ENCODE results near the gene DNAAF2. TPM values are rescaled to one million over a fixed set of nuclear protein-coding genes. Genes with fewer than 3 reads are reported as not detected.

The DNAAF2 gene
- total and polyA plus RNA-seq, 11 donors = 3.4 to 10.0 (median 5.1) TPM

DNA sequence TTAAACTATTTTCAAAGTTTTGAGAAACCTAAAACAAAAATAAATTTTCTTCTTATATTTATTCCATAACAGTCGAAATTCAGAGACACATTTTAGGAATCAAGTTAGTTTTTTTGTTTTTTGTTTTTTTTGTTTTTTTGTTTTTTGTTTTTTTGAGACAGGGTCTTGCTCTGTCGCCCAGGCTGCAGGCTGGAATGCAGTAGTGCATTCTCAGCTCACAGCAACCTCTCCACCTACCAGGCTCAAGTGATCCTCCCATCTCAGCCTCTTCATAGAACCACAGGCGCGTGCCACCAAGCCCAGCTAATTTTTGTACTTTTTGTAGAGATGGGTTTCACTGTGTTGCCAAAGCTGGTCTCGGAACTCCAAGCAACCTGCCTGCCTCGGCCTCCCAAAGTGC lies 18.5 kb upstream of the DNAAF2 start:
- H3K4me1 ChIP-seq = no peaks in the 10 kb centered on the region
- no peak overlapping the region for H3K4me3 ChIP-seq
- DNase-seq (no peak), ATAC-seq (no peak)
- 95 to 98% (median 97%) methylated on average over 6 of the region's 6 CpGs for WGBS, 4 donors
- H3K36me3 ChIP-seq = no peaks in the 10 kb centered on the region
- H3K27ac ChIP-seq = no peak overlapping the region
- no peaks in the 10 kb centered on the region for H3K9me3 ChIP-seq
- no peaks in the 10 kb centered on the region for H3K27me3 ChIP-seq
- TF ChIP-seq, protein P1, sequence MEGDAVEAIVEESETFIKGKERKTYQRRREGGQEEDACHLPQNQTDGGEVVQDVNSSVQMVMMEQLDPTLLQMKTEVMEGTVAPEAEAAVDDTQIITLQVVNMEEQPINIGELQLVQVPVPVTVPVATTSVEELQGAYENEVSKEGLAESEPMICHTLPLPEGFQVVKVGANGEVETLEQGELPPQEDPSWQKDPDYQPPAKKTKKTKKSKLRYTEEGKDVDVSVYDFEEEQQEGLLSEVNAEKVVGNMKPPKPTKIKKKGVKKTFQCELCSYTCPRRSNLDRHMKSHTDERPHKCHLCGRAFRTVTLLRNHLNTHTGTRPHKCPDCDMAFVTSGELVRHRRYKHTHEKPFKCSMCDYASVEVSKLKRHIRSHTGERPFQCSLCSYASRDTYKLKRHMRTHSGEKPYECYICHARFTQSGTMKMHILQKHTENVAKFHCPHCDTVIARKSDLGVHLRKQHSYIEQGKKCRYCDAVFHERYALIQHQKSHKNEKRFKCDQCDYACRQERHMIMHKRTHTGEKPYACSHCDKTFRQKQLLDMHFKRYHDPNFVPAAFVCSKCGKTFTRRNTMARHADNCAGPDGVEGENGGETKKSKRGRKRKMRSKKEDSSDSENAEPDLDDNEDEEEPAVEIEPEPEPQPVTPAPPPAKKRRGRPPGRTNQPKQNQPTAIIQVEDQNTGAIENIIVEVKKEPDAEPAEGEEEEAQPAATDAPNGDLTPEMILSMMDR (IDR thresholded peaks at IDR 0.05) = no peak
- intact Hi-C loops (cut with DNase I) = no loop called here

DNA sequence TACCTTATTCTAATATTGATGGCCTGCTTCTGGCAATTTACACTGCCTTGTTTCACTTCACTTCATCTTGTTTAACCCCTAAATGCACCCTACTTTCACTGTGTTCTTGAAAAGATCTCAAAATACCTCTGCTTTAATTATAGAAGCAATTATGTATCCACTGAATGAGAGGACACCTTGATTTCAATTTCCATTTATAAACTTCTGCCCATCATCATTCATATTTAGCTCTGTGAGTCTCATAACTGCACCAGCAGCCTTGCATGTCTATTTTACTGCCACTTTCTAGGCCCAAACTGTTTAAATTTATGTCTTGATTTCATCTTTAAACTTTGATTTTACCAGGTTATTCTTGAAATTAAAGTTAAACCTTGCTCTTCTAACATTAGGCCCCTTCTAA lies 7.1 kb upstream of the DNAAF2 start:
- DNase-seq (no peak), ATAC-seq (peak; percentile 16 to 70 (median 50))
- TF ChIP-seq POLR2A (IDR thresholded peaks at IDR 0.05) = no peak
- no peaks in the 10 kb centered on the region for H3K27me3 ChIP-seq
- peak overlapping the region; percentile 3 to 79 (median 48) for H3K27ac ChIP-seq
- H3K9me3 ChIP-seq = no peaks in the 10 kb centered on the region
- intact Hi-C loops (cut with DNase I) = no loop called here
- H3K4me1 ChIP-seq = peaks cover 0 to 52% (median 20%) of the 10 kb centered on the region in 12 donors
- peak overlapping the region in 1 of 12 donors; percentile 9 for H3K4me3 ChIP-seq
- H3K36me3 ChIP-seq = peaks cover 0 to 34% (median 9%) of the 10 kb centered on the region in 9 donors

DNA sequence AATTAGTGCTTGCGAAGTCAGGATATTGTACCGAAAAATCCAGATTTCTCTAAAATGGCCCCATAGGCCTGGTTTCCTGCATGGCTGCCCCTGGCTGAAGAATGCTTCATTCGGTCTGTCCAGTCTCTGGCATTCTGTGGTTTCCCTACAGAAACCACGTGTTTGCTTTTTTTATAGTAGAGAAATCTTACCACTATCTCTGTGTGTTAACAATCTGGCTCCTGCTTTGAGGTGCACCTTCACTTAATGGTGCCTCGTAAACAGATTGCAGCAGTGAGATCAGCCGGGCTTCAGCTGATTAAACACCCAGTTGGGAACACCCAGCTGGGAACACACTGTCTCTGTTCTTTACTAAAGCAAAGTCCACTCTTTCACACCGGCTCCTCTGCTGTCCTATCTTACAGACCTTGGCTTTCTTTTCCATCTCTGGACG lies 6.7 kb upstream of the DNAAF2 start:
- ATAC-seq = peak; percentile 71 to 94 (median 83)
- Histone ChIP-seq H3K4me3 (peak overlapping the region in 1 of 12 donors; percentile 9), H3K4me1 (peaks cover 0 to 57% (median 23%) of the 10 kb centered on the region in 12 donors), H3K27me3 (no peaks in the 10 kb centered on the region), H3K36me3 (peaks cover 0 to 34% (median 10%) of the 10 kb centered on the region in 9 donors), H3K9me3 (no peaks in the 10 kb centered on the region), H3K27ac (peak overlapping the region; percentile 4 to 79 (median 48))
- WGBS, 4 donors = 48 to 60% (median 54%) methylated on average over 8 of the region's 8 CpGs
- DNase-seq = peak in 1 of 5 donors; percentile 42
- intact Hi-C loops (cut with DNase I) = no loop called here
- no peak for TF ChIP-seq POLR2A (IDR thresholded peaks at IDR 0.05)
- TF ChIP-seq, protein P1 (IDR thresholded peaks at IDR 0.05) = no peak

DNA sequence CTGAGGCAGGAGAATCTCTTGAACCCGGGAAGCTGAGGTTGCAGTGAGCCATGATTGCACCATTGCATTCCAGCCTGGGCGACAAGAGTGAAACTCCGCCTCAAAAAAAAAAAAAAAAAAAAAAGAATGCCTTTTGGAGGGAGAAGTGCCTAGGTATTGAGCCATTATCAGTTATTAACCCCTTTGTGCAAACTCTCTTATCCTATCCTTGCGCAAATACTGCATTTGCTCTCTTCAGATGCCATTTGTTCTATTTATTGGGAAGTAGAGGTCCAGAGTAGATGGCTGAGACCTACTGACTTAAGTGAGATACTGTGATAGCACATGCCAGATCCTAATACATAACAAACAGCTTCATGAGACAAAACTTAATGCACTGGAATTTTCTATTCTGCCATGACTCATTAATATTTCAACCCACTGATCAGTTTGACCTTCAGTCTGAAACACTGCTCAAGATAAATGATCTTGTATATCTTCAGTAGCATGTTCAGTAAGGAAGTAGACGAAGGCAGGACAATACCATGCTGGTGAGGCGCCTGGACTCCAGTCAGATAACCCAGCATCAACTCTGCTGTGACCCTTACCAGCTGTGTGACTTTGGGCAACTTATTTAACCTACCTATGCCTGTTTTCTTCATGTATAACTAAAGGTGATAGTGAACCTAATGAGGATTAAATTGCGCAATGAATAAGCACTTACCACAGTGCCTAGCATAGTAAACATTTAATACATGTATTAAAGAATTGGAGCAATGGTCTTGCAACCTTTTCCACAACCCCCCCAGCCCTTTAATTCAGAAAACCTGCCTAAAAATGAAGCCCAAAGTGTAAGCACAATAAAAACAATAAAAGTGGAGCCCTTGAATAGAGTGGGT lies 5.7 kb upstream of the DNAAF2 start:
- TF ChIP-seq, protein P1 (IDR thresholded peaks at IDR 0.05) = no peak
- TF ChIP-seq POLR2A (IDR thresholded peaks at IDR 0.05) = no peak
- intact Hi-C loops (cut with DNase I) = no loop called here
- peaks cover 0 to 66% (median 31%) of the 10 kb centered on the region in 12 donors for H3K4me1 ChIP-seq
- WGBS, 4 donors = 89 to 96% (median 94%) methylated on average over 7 of the region's 7 CpGs
- no peak overlapping the region for H3K4me3 ChIP-seq
- no peaks in the 10 kb centered on the region for H3K27me3 ChIP-seq
- DNase-seq = no peak
- no peak for ATAC-seq
- H3K36me3 ChIP-seq = peaks cover 0 to 36% (median 15%) of the 10 kb centered on the region in 9 donors
- H3K9me3 ChIP-seq = no peaks in the 10 kb centered on the region
- peak overlapping the region in 5 of 12 donors; percentile 4 to 79 (median 46) for H3K27ac ChIP-seq

Data from heart left ventricle (tissue), 16 donors.